Stimulated activated CD8-positive, alpha-beta memory T cell treated with anti-CD3 and anti-CD28 coated beads, Interleukin-12 subunit alpha, Interleukin-12 subunit beta, amount 100 ng/mL, for 24 hours (primary cell): ENCODE data around the gene HEYL.

Experiments used
- DNase-seq: peaks from one replicate; pipeline ENCODE4 v3.0.0-alpha.2; 2020; ENCODE audit errors: extremely low read depth

HEYL gene

GRCh38 chr1:39638965-39639304 lies 508 bp downstream of the HEYL start:
- DNase-seq, result no peak

GRCh38 chr1:39637361-39637760 lies 2.1 kb downstream of the HEYL start:
- DNase-seq, result no peak

GRCh38 chr1:39635871-39636210 lies 3.6 kb downstream of the HEYL start:
- DNase-seq, result no peak

- no peak for DNase-seq
Measured at GRCh38 chr1:39635205-39635870, 4.1 kb downstream of the HEYL start.

- DNase-seq, result no peak
Measured at GRCh38 chr1:39633422-39633821, 6.0 kb downstream of the HEYL start.

GRCh38 chr1:39632682-39633417 lies 6.6 kb downstream of the HEYL start:
- DNase-seq, result no peak

GRCh38 chr1:39632323-39632681 lies 7.1 kb downstream of the HEYL start:
- DNase-seq, result no peak

GRCh38 chr1:39631361-39632322 lies 7.8 kb downstream of the HEYL start:
- DNase-seq, result no peak

- no peak for DNase-seq
Measured at GRCh38 chr1:39628807-39629350, 10.6 kb downstream of the HEYL start.

- DNase-seq, result no peak
Measured at GRCh38 chr1:39626646-39627045, 12.8 kb downstream of the HEYL start.

- no peak for DNase-seq
Measured at GRCh38 chr1:39625462-39626273, 13.8 kb downstream of the HEYL start.

GRCh38 chr1:39625009-39625408 lies 14.4 kb downstream of the HEYL start:
- no peak for DNase-seq

GRCh38 chr1:39623053-39623452 lies 16.4 kb downstream of the HEYL start:
- no peak for DNase-seq

- no peak for DNase-seq
Measured at GRCh38 chr1:39622427-39622826, 17.0 kb downstream of the HEYL start.

- DNase-seq, result no peak
Measured at GRCh38 chr1:39620659-39621165, 18.7 kb downstream of the HEYL start.

GRCh38 chr1:39617488-39618049 lies 21.9 kb downstream of the HEYL start:
- DNase-seq, result no peak

GRCh38 chr1:39615086-39615673 lies 24.3 kb downstream of the HEYL start:
- DNase-seq, result no peak

GRCh38 chr1:39614488-39614887 lies 25.0 kb downstream of the HEYL start:
- no peak for DNase-seq

- no peak for DNase-seq
Measured at GRCh38 chr1:39613250-39613649, 26.2 kb downstream of the HEYL start.

- peak; percentile 60 for DNase-seq
Measured at GRCh38 chr1:39609618-39610331, 29.7 kb downstream of the HEYL start.
